Nephron (organoid): ENCODE measurements around the gene DCP1A.
A peak's percentile ranks its signal among the peaks of the same experiment; 100 is the strongest.
"Not testable (repeated sequence)": the region's sequence is repeated elsewhere in the genome, so short reads cannot be mapped to it uniquely, and the experiment has no call there.

Experiments
- H3K27ac Mint-ChIP-seq, 3 experiments: 2 replicates each; pipeline ENCODE4 v1.8.0; 2020; ENCODE audit warnings: mixed read lengths in 3 of 3, mild to moderate bottlenecking in 2 of 3, moderate library complexity in 1 of 3
- H3K27me3 Mint-ChIP-seq: 2 replicates; pipeline ENCODE4 v1.8.0; 2021; ENCODE audit warnings: low read depth, mild to moderate bottlenecking, moderate library complexity, mixed read lengths
- H3K36me3 Mint-ChIP-seq: 2 replicates; pipeline ENCODE4 v1.8.0; 2020; ENCODE audit warnings: low read depth, mixed read lengths
- H3K4me1 Mint-ChIP-seq: 2 replicates; pipeline ENCODE4 v1.8.0; 2020; ENCODE audit warnings: mixed read lengths
- H3K4me3 Mint-ChIP-seq, 3 experiments: 2 replicates each; pipeline ENCODE4 v1.8.0; 2020; ENCODE audit warnings: mild to moderate bottlenecking in 3 of 3, mixed read lengths in 3 of 3, moderate library complexity in 2 of 3
- H3K9me3 Mint-ChIP-seq: 2 replicates; pipeline ENCODE4 v1.8.0; 2020; ENCODE audit warnings: mixed read lengths
- TF ChIP-seq, protein P1 (sequence below), 3 experiments: fragments of 200-600 bp; sonication (generic); IDR thresholded peaks; one replicate each; pipeline ENCODE4 v1.5.0; 2021; ENCODE audit warnings: antibody characterized with exemption in 3 of 3; ENCODE audit not compliant: unreplicated experiment in 3 of 3

Gene DCP1A

DNA sequence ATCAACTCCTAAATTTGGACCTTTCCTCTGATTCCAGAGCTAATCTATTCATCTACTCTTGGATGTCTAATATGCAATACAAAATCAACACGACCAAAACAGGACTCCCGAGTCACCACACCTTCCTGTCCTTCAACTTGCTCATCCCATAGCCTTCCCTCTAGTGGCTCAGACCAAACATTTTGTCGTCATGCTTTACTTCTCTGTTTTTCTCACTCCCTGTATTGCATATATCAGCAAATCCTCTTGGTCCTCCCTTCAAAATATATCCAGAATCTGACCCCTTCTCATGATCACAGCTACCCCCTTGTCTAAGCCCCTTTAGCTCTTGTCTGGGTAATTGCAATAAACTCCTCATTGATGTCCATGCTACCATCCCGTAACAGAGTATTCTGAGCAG is 30.5 kb upstream of the DCP1A start:
- no peaks in the 10 kb centered on the region for H3K27me3 Mint-ChIP-seq
- H3K27ac Mint-ChIP-seq = no peak overlapping the region
- no peak overlapping the region for H3K4me3 Mint-ChIP-seq
- H3K9me3 Mint-ChIP-seq = no peaks in the 10 kb centered on the region
- H3K36me3 Mint-ChIP-seq = no peaks in the 10 kb centered on the region
- TF ChIP-seq, protein P1, sequence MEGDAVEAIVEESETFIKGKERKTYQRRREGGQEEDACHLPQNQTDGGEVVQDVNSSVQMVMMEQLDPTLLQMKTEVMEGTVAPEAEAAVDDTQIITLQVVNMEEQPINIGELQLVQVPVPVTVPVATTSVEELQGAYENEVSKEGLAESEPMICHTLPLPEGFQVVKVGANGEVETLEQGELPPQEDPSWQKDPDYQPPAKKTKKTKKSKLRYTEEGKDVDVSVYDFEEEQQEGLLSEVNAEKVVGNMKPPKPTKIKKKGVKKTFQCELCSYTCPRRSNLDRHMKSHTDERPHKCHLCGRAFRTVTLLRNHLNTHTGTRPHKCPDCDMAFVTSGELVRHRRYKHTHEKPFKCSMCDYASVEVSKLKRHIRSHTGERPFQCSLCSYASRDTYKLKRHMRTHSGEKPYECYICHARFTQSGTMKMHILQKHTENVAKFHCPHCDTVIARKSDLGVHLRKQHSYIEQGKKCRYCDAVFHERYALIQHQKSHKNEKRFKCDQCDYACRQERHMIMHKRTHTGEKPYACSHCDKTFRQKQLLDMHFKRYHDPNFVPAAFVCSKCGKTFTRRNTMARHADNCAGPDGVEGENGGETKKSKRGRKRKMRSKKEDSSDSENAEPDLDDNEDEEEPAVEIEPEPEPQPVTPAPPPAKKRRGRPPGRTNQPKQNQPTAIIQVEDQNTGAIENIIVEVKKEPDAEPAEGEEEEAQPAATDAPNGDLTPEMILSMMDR (IDR thresholded peaks at IDR 0.05; ENCODE audit: unreplicated experiment in 3 of 3) = no peak
- H3K4me1 Mint-ChIP-seq = no peaks in the 10 kb centered on the region

DNA sequence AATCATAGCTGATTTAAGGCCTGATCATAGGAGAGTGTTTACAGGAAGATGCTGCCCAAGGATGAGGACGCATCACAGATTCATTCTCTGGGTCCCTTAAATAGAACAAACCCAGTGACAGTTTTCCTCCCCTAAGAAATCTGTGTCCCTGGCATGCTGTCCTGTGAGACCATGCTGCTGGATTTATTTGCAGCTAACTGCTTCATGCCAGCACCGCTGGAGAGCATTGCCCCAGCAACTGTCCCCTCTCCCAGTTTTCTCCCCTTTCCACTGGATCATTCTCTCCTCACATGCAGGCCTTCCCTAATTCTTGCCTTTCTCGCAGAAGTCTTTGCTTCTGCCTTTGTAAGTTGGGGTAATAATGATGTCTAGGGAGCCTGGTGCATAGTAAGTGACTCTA is 29.3 kb upstream of the DCP1A start:
- no peaks in the 10 kb centered on the region for H3K36me3 Mint-ChIP-seq
- no peak overlapping the region for H3K4me3 Mint-ChIP-seq
- H3K4me1 Mint-ChIP-seq = no peaks in the 10 kb centered on the region
- TF ChIP-seq, protein P1 (IDR thresholded peaks at IDR 0.05; ENCODE audit: unreplicated experiment in 3 of 3) = no peak
- H3K27ac Mint-ChIP-seq = no peak overlapping the region
- H3K9me3 Mint-ChIP-seq = no peaks in the 10 kb centered on the region
- no peaks in the 10 kb centered on the region for H3K27me3 Mint-ChIP-seq

DNA sequence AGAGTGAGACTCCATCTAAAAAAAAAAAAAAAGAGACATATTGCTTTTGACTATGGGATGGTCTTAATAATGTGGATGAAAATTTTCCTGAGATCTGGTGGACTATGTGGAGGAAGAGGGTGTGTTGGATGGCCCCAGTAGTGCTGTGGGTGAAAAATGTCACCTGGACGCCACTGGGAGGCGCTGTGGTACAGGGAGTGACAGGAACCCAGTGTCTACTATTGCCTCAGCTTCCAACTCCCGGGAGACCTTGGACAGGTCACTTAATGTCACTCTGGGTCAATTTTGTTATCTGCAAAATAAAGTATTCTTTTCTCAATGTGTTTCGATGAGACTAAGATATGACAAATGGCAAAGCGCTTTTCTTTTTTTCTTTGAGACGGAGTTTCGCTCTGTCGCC is 27.7 kb upstream of the DCP1A start:
- peaks cover 4% of the 10 kb centered on the region for H3K9me3 Mint-ChIP-seq
- H3K4me3 Mint-ChIP-seq = no peak overlapping the region
- H3K27ac Mint-ChIP-seq = peak overlapping the region in 1 of 3 experiments; percentile 47
- no peaks in the 10 kb centered on the region for H3K27me3 Mint-ChIP-seq
- TF ChIP-seq, protein P1 (IDR thresholded peaks at IDR 0.05; ENCODE audit: unreplicated experiment in 3 of 3) = peak; percentile 71 to 78 (median 77)
- H3K36me3 Mint-ChIP-seq = no peaks in the 10 kb centered on the region
- H3K4me1 Mint-ChIP-seq = no peaks in the 10 kb centered on the region

DNA sequence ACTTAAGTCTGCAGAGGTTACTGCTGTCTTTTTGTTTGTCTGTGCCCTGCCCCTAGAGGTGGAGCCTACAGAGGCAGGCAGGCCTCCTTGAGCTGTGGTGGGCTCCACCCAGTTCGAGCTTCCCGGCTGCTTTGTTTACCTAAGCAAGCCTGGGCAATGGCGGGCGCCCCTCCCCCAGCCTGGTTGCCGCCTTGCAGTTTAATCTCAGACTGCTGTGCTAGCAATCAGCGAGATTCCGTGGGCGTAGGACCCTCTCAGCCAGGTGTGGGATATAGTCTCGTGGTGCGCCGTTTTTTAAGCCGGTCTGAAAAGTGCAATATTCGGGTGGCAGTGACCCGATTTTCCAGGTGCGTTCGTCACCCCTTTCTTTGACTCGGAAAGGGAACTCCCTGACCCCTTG is 23.4 kb upstream of the DCP1A start:
- H3K4me1 Mint-ChIP-seq, H3K4me3 Mint-ChIP-seq: not testable (repeated sequence)

DNA sequence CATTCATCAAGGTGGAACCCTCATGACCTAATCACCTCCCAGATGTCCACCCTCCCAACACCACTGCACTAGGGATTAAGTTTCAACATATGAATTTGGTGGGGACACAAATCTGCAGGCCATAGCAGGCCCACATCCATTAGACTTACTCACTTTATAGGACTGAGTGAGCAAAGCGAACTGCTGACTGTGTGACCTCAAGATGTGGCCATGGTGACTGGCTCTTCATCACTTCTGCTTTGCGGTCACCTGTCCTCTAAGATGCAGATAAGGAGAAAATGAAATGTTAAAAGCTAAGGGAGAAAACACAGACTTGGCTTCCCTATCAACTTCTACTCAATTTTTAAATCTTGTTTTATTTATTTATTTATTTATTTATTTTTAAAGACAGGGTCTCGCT is 14.5 kb upstream of the DCP1A start:
- no peaks in the 10 kb centered on the region for H3K36me3 Mint-ChIP-seq
- TF ChIP-seq, protein P1 (IDR thresholded peaks at IDR 0.05; ENCODE audit: unreplicated experiment in 3 of 3) = no peak
- H3K4me1 Mint-ChIP-seq = no peaks in the 10 kb centered on the region
- H3K4me3 Mint-ChIP-seq = no peak overlapping the region
- H3K27me3 Mint-ChIP-seq = peaks cover 3% of the 10 kb centered on the region
- peaks cover 3% of the 10 kb centered on the region for H3K9me3 Mint-ChIP-seq
- H3K27ac Mint-ChIP-seq = no peak overlapping the region

More for the DNA sequence above, 23.4 kb upstream of the DCP1A start:
- not testable (repeated sequence) for H3K36me3 Mint-ChIP-seq, H3K27ac Mint-ChIP-seq, H3K9me3 Mint-ChIP-seq, H3K27me3 Mint-ChIP-seq

DNA sequence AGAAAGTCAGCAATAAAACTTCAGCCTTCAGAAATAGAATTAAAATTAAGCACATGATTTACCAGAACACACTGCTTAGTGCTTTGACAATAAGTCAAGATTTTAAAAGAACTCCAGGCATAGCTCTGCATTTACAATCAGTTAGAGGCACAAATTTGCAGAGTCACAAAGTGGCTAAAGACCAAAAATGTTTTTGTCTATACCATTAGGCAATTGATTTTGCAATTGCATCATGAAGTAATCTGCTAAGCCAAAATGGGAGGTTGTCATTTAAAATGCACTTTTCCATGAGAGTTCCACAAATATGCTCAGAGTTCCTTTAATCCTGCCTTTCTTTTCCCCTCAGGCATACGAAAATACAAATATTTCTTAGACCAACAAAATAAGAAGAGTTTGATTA is 10.1 kb upstream of the DCP1A start:
- TF ChIP-seq, protein P1 (IDR thresholded peaks at IDR 0.05; ENCODE audit: unreplicated experiment in 3 of 3) = no peak
- H3K4me3 Mint-ChIP-seq = no peak overlapping the region
- no peaks in the 10 kb centered on the region for H3K36me3 Mint-ChIP-seq
- no peaks in the 10 kb centered on the region for H3K9me3 Mint-ChIP-seq
- H3K27me3 Mint-ChIP-seq = no peaks in the 10 kb centered on the region
- H3K27ac Mint-ChIP-seq = no peak overlapping the region
- H3K4me1 Mint-ChIP-seq = no peaks in the 10 kb centered on the region
